ENCODE data around the gene NLGN4X.

DNA sequence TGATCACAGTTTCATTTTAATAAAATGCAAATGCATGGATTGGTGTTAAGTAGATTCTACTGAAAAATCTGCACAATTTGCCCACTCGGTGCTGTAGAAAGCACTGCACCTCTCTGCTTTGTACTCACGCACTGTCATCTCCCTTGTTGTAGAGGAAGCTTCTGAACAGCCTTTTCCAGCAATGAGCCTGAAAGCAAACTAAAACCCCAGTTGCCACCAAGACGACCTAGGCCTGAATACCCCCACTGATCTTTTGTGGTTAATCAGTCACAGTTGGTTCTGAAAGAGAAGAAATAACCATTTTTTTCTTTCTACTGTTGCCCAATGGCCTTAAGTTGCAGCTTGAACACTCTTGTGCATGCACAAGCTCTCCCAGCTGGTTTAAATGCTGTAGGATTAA lies 229.8 kb downstream of the NLGN4X start:
- TF ChIP-seq, protein P1, sequence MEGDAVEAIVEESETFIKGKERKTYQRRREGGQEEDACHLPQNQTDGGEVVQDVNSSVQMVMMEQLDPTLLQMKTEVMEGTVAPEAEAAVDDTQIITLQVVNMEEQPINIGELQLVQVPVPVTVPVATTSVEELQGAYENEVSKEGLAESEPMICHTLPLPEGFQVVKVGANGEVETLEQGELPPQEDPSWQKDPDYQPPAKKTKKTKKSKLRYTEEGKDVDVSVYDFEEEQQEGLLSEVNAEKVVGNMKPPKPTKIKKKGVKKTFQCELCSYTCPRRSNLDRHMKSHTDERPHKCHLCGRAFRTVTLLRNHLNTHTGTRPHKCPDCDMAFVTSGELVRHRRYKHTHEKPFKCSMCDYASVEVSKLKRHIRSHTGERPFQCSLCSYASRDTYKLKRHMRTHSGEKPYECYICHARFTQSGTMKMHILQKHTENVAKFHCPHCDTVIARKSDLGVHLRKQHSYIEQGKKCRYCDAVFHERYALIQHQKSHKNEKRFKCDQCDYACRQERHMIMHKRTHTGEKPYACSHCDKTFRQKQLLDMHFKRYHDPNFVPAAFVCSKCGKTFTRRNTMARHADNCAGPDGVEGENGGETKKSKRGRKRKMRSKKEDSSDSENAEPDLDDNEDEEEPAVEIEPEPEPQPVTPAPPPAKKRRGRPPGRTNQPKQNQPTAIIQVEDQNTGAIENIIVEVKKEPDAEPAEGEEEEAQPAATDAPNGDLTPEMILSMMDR (conservative IDR thresholded peaks at IDR 0.05; ENCODE audit: low read depth, low read length), result no peak
- no peak for TF ChIP-seq EZH2 (IDR thresholded peaks at IDR 0.05; ENCODE audit: borderline replicate concordance, low read depth, low read length, poor library complexity, severe bottlenecking)
